WI38 (cell line): ENCODE data around the gene PPM1N.

Experiments
- H3K4me3 ChIP-seq: 2 replicates; pipeline ENCODE4 v1.5.1; 2011; ENCODE audit warnings: low read depth, mild to moderate bottlenecking, control low read depth, low read length
- CTCF ChIP-seq: IDR thresholded peaks from 2 replicates; pipeline ENCODE4 v1.5.1; 2012; ENCODE audit warnings: low read depth, mild to moderate bottlenecking, control low read depth, low read length

The PPM1N gene

GRCh38 chr19:45498411-45499195, at the start of gene PPM1N:
PPM1N (plus strand) TSS chr19:45498443; CDS start chr19:45498473, 30 bp downstream.
- H3K4me3 ChIP-seq: peak within 1 kb of the TSS; percentile 48
- TF ChIP-seq CTCF: no peak

- H3K4me3 ChIP-seq: no peak overlapping the region
- no peak for TF ChIP-seq CTCF
Measured at GRCh38 chr19:45448887-45449299, 49.4 kb upstream of the PPM1N start.

GRCh38 chr19:45450012-45450333, 48.3 kb upstream of the PPM1N start:
- TF ChIP-seq CTCF: no peak

GRCh38 chr19:45451131-45451849, 47.0 kb upstream of the PPM1N start:
- H3K4me3 ChIP-seq: peak overlapping the region; percentile 64
- TF ChIP-seq CTCF: no peak

More at GRCh38 chr19:45450012-45450333, 48.3 kb upstream of the PPM1N start:
- peak overlapping the region; percentile 56 for H3K4me3 ChIP-seq

- no peak for TF ChIP-seq CTCF
- no peak overlapping the region for H3K4me3 ChIP-seq
Measured at GRCh38 chr19:45451850-45452387, 46.3 kb upstream of the PPM1N start.

GRCh38 chr19:45455707-45456499, 42.3 kb upstream of the PPM1N start:
- peak overlapping the region; percentile 30; the same call in 1 of the 2 replicates for H3K4me3 ChIP-seq
- TF ChIP-seq CTCF: no peak

- no peak for TF ChIP-seq CTCF
- H3K4me3 ChIP-seq: no peak overlapping the region
Measured at GRCh38 chr19:45456500-45456815, 41.8 kb upstream of the PPM1N start.
